Ectodermal cell (in vitro differentiated cells): ENCODE measurements around the gene MRPL37.

Source experiments
- H3K27ac ChIP-seq: 2 replicates; pipeline ENCODE4 v1.7.0; 2013; ENCODE audit warnings: mild to moderate bottlenecking, low read depth, low read length; ENCODE audit not compliant: insufficient read depth, poor library complexity, severe bottlenecking
- H3K27me3 ChIP-seq: 2 replicates; pipeline ENCODE4 v1.7.0; 2013; ENCODE audit warnings: mild to moderate bottlenecking, low read length; ENCODE audit not compliant: insufficient read depth, control insufficient read depth, poor library complexity, severe bottlenecking
- H3K36me3 ChIP-seq: one replicate; pipeline ENCODE4 v1.7.0; 2013; ENCODE audit warnings: low read length; ENCODE audit not compliant: control insufficient read depth, insufficient read depth
- H3K4me1 ChIP-seq: one replicate; pipeline ENCODE4 v1.7.0; 2013; ENCODE audit warnings: low read length; ENCODE audit not compliant: control insufficient read depth, insufficient read depth
- H3K4me3 ChIP-seq: 2 replicates; pipeline ENCODE4 v1.7.0; 2013; ENCODE audit warnings: low read depth, low read length, control low read depth; ENCODE audit not compliant: insufficient read depth
- H3K9me3 ChIP-seq: 2 replicates; pipeline ENCODE4 v1.7.0; 2013; ENCODE audit warnings: mild to moderate bottlenecking, low read length, moderate library complexity; ENCODE audit not compliant: control insufficient read depth
- WGBS, 2 experiments: methylation state at CpG; one replicate each; pipeline ENCODE4 v1.1.7; 2013; ENCODE audit warnings: missing lambda C conversion rate in 2 of 2; 5-methylcytosine and 5-hydroxymethylcytosine counted together

Gene MRPL37

DNA sequence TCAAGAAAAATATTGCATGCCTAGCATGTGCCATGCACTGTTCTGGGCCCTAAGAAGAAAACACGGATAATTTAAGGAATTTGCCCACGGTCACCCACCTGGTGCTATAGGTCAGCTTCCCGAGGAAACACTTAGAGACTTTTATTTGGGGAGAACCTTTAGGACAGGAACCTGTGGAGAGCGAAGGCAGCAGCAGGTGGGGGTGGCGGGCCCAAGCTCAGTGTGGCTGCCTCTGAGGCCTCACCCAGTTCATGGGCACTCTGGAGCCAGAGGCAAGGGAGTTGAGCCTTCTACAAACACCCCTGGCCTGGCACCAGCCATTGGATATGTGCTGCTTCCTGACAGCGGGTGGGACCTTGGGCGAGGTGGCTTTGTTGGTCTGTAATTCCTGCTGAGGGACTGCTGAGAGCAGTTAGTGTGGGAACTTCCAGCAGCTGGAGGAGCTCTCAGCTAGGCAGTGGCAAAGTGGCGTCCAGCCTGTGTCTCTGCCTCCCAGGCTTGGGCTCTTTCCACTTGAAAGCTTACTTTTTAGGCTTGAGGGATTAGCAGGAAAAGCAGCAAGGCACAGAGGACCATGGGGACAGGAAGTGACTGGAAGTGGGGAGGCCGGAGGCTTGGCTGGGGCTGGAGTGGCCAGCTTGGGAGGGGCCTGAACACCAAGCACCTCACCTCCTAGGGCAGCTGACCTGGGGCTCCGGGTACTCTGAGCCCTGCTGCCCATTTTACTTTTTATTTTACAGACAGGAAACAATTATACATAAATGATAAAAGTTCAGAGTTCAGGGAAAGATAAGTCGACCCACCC is 19.1 kb downstream of the MRPL37 start:
- no peaks in the 10 kb centered on the region for H3K27me3 ChIP-seq
- no peaks in the 10 kb centered on the region for H3K9me3 ChIP-seq
- H3K27ac ChIP-seq = no peak overlapping the region
- WGBS, 2 experiments = 83 to 87% methylated on average over 11 of the region's 11 CpGs
- H3K36me3 ChIP-seq = peaks cover 24% of the 10 kb centered on the region
- no peak overlapping the region for H3K4me3 ChIP-seq
- H3K4me1 ChIP-seq = no peaks in the 10 kb centered on the region

- H3K36me3 ChIP-seq = peaks cover 24% of the 10 kb centered on the region
- H3K4me3 ChIP-seq = no peak overlapping the region
- H3K27me3 ChIP-seq = no peaks in the 10 kb centered on the region
- H3K27ac ChIP-seq = no peak overlapping the region
- no peaks in the 10 kb centered on the region for H3K4me1 ChIP-seq
- WGBS, 2 experiments = 95 to 98% methylated on average over 3 of the region's 3 CpGs
- no peaks in the 10 kb centered on the region for H3K9me3 ChIP-seq
Measured at GRCh38 chr1:54219688-54220003, 19.7 kb downstream of the MRPL37 start.

DNA sequence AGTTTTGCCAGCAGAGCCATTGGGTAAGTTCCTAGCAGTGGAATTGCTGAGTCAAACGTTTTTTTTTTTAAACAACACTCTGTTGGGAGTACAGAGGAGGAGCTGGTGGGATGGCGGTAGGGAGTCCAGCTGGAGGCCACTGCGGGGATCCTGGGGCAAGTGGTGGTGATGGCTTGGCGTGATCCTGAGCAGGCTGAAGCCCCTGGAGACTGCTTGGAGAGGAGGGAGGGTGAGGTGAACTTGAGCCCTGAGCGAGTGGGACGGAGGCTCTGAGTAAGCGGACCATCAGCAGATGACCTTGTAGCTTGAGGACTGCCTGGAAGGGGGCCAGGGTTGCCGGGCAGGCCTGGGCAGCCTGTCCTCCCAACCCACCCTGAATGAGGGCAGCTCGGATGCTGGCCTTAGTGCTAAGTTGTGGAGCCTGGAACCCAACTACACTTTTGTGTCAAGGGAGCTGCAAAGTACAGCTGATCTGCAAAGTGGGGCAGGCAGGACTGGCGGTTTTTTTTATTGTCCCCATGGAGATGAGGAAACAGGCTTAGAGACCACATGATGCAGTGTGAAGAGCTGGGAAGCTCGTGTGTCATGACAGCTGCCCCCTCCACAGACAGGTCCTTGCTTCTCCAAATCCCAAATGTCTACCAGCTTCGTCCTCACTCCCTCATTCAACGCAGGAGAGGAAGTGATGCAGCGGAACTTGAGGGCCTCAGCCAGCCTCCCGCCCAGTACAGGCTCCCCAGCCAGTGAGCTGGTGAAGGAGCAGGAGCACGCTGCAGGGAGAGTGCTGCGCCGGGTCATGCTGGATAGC is 20.2 kb downstream of the MRPL37 start:
- no peaks in the 10 kb centered on the region for H3K27me3 ChIP-seq
- H3K36me3 ChIP-seq = peaks cover 24% of the 10 kb centered on the region
- no peaks in the 10 kb centered on the region for H3K4me1 ChIP-seq
- H3K4me3 ChIP-seq = no peak overlapping the region
- no peaks in the 10 kb centered on the region for H3K9me3 ChIP-seq
- 83 to 85% methylated on average over 18 of the region's 18 CpGs for WGBS, 2 experiments
- no peak overlapping the region for H3K27ac ChIP-seq

GRCh38 chr1:54221113-54221834 is 21.3 kb downstream of the MRPL37 start:
- Histone ChIP-seq H3K4me3 (no peak overlapping the region), H3K27ac (no peak overlapping the region), H3K36me3 (peaks cover 17% of the 10 kb centered on the region), H3K9me3 (no peaks in the 10 kb centered on the region), H3K4me1 (peaks cover 4% of the 10 kb centered on the region), H3K27me3 (no peaks in the 10 kb centered on the region)
- 94 to 95% methylated on average over 12 of the region's 12 CpGs for WGBS, 2 experiments

DNA sequence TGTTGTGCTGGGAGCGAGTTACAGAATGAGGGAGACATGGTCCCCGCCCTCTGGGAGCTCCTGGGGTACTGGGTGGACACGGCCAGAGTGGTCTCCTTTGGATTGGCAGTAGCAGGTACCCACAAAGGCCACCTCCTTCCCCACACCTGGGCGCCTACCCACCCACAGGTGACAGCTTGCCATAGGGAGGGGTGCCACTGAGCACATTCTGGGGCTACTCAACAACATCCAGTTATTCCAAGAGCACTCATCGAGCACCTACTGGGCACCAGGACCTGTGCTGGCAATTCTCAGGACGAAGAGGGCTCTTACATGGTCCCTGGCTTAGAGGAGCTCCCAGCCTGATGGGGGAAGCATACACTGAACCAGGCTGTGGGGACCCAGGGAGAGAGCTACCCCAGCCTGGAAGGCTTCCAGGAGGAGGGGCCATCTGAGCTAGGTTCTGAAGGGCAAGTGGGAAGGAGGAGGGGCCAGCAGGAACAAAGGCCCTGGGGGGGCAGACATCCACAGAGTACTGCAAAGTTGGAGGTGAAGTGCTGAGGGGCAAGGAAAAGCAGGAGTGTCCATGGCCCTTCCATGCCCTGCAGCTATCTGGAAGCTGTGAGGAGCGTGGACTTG is 22.0 kb downstream of the MRPL37 start:
- Histone ChIP-seq H3K9me3 (no peaks in the 10 kb centered on the region), H3K4me1 (peaks cover 5% of the 10 kb centered on the region), H3K27me3 (no peaks in the 10 kb centered on the region), H3K27ac (no peak overlapping the region), H3K4me3 (no peak overlapping the region), H3K36me3 (peaks cover 10% of the 10 kb centered on the region)
- WGBS, 2 experiments = 95% methylated on average over 7 of the region's 7 CpGs

DNA sequence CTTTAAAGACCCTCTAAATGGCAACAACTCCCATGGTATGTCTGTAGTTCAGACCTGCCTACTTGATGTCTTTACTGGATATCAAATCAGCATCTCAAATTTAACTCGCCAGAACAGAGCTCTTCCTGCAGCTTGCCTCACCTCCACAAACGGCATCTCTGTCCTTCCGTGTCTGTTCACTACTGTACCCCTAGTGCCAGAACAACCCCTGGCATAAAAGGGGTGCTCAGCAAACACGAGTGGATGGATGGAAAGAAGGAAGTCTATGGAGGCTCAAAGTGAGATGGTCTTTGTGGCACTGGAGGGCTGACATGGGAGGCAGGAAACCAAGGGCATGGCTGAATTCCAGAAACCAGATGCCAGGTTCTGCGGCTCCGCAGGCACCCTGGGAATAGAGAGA is 22.7 kb downstream of the MRPL37 start:
- H3K27me3 ChIP-seq = no peaks in the 10 kb centered on the region
- H3K4me1 ChIP-seq = peaks cover 10% of the 10 kb centered on the region
- no peaks in the 10 kb centered on the region for H3K9me3 ChIP-seq
- no peak overlapping the region for H3K27ac ChIP-seq
- WGBS, 2 experiments = 94% methylated on average over 6 of the region's 6 CpGs
- peaks cover 7% of the 10 kb centered on the region for H3K36me3 ChIP-seq
- no peak overlapping the region for H3K4me3 ChIP-seq

- Histone ChIP-seq H3K36me3 (no peaks in the 10 kb centered on the region), H3K4me3 (no peak overlapping the region), H3K9me3 (no peaks in the 10 kb centered on the region), H3K4me1 (peaks cover 10% of the 10 kb centered on the region), H3K27me3 (no peaks in the 10 kb centered on the region), H3K27ac (no peak overlapping the region)
- WGBS, 2 experiments = 91% methylated on average over 16 of the region's 16 CpGs
Measured at GRCh38 chr1:54223441-54224202, 23.7 kb downstream of the MRPL37 start.

GRCh38 chr1:54224233-54224632 is 24.3 kb downstream of the MRPL37 start:
- H3K27me3 ChIP-seq = no peaks in the 10 kb centered on the region
- H3K36me3 ChIP-seq = no peaks in the 10 kb centered on the region
- peaks cover 10% of the 10 kb centered on the region for H3K4me1 ChIP-seq
- no peak overlapping the region for H3K4me3 ChIP-seq
- WGBS, 2 experiments = 94 to 95% methylated on average over 6 of the region's 6 CpGs
- no peak overlapping the region for H3K27ac ChIP-seq
- no peaks in the 10 kb centered on the region for H3K9me3 ChIP-seq

GRCh38 chr1:54225378-54225777 is 25.4 kb downstream of the MRPL37 start:
- H3K4me3 ChIP-seq = no peak overlapping the region
- H3K27ac ChIP-seq = no peak overlapping the region
- peaks cover 10% of the 10 kb centered on the region for H3K4me1 ChIP-seq
- 88 to 91% methylated on average over 6 of the region's 6 CpGs for WGBS, 2 experiments
- H3K27me3 ChIP-seq = no peaks in the 10 kb centered on the region
- no peaks in the 10 kb centered on the region for H3K9me3 ChIP-seq
- H3K36me3 ChIP-seq = no peaks in the 10 kb centered on the region
